ENCODE results near the gene ACTL8. TPM values are rescaled to one million over a fixed set of nuclear protein-coding genes. Genes with fewer than 3 reads are reported as not detected.

The ACTL8 gene
- total RNA-seq, 1 experiment from 2014 or later: 0.69 TPM

DNA sequence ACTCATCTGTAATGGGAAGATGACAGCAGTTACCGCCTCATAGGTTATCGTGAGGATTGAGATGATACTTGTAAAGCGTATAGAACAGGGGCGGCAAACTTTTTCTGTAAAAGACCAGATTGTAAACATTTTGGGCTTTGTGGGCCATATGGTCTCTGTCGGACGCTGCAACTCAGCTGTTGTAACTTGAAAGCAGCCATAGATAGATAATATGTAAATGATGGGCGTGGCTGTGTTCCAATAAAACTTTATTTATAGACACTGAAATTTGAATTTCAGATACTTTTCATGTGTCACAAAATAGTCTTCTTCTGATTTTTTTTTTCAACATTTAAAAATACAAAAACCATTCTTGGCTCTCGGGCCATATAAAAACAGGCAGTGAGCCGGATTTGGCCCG is 15.8 kb downstream of the ACTL8 start:
- Histone ChIP-seq H3K9me3 (ENCODE audit: control insufficient read depth in 1 of 2, insufficient read depth in 1 of 2, low read depth in 1 of 2, low read length in 2 of 2) (no peaks in the 10 kb centered on the region), H3K4me3 (replicated peaks in 1 of 2; ENCODE audit: low read depth in 1 of 2, low read length in 2 of 2) (no peak overlapping the region), H2AFZ (ENCODE audit: low read depth, low read length, poor library complexity, severe bottlenecking) (no peak overlapping the region), H3K27ac (ENCODE audit: low read depth, low read length) (no peak overlapping the region), H3K4me1 (ENCODE audit: control insufficient read depth in 1 of 2, insufficient read depth in 2 of 2, low read length in 2 of 2) (peaks cover 9 to 14% of the 10 kb centered on the region in 2 experiments), H3K79me2 (ENCODE audit: insufficient read depth, low read length) (no peaks in the 10 kb centered on the region), H3K9me2 (ENCODE audit: insufficient read depth) (no peaks in the 10 kb centered on the region), H4K20me1 (ENCODE audit: insufficient read depth) (no peaks in the 10 kb centered on the region), H3K4me2 (ENCODE audit: low read length) (no peak overlapping the region), H3K36me3 (ENCODE audit: control insufficient read depth in 1 of 2, insufficient read depth in 2 of 2, low read length in 2 of 2) (no peaks in the 10 kb centered on the region), H3K9ac (ENCODE audit: low read length) (no peak overlapping the region), H3K27me3 (ENCODE audit: insufficient read depth, low read length) (no peaks in the 10 kb centered on the region; the same call in 1 of the 2 replicates)
- no TSS peak for BruUV-seq (replicated peaks)
- ChIA-PET RAD21 (ENCODE audit: low non-redundant PET in 1 of 2, low total read pairs in 2 of 2, uncharacterized antibody in 2 of 2, unreplicated experiment in 2 of 2) (no interaction called here), CTCF (no interaction called here), POLR2A (no interaction called here)
- intact Hi-C loops (cut with micrococcal nuclease): no loop called here
- no peak for ATAC-seq
- no peak for DNase-seq (ENCODE audit: low read depth, low spot score)
- TF ChIP-seq, protein P1, sequence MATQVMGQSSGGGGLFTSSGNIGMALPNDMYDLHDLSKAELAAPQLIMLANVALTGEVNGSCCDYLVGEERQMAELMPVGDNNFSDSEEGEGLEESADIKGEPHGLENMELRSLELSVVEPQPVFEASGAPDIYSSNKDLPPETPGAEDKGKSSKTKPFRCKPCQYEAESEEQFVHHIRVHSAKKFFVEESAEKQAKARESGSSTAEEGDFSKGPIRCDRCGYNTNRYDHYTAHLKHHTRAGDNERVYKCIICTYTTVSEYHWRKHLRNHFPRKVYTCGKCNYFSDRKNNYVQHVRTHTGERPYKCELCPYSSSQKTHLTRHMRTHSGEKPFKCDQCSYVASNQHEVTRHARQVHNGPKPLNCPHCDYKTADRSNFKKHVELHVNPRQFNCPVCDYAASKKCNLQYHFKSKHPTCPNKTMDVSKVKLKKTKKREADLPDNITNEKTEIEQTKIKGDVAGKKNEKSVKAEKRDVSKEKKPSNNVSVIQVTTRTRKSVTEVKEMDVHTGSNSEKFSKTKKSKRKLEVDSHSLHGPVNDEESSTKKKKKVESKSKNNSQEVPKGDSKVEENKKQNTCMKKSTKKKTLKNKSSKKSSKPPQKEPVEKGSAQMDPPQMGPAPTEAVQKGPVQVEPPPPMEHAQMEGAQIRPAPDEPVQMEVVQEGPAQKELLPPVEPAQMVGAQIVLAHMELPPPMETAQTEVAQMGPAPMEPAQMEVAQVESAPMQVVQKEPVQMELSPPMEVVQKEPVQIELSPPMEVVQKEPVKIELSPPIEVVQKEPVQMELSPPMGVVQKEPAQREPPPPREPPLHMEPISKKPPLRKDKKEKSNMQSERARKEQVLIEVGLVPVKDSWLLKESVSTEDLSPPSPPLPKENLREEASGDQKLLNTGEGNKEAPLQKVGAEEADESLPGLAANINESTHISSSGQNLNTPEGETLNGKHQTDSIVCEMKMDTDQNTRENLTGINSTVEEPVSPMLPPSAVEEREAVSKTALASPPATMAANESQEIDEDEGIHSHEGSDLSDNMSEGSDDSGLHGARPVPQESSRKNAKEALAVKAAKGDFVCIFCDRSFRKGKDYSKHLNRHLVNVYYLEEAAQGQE (IDR thresholded peaks at IDR 0.05; ENCODE audit: low read depth): no peak
- TF ChIP-seq ATF3 (IDR thresholded peaks at IDR 0.05) (no peak), SIN3A (IDR thresholded peaks at IDR 0.05; ENCODE audit: low read depth) (no peak), ZBTB33 (IDR thresholded peaks at IDR 0.05; ENCODE audit: extremely low read depth, insufficient replicate concordance, low read length) (no peak), RAD21 (IDR thresholded peaks at IDR 0.05; ENCODE audit: low read depth) (no peak), EZH2phosphoT487 (IDR thresholded peaks at IDR 0.05; ENCODE audit: borderline replicate concordance) (no peak), FOSL1 (IDR thresholded peaks at IDR 0.05; ENCODE audit: low read depth) (no peak), ZFX (IDR thresholded peaks at IDR 0.05) (no peak), ELF1 (IDR thresholded peaks at IDR 0.05; ENCODE audit: borderline replicate concordance, low read depth) (no peak), POLR2A (IDR thresholded peaks at IDR 0.05; ENCODE audit: borderline replicate concordance, extremely low read depth, insufficient read depth, insufficient read length) (no peak), CEBPB (IDR thresholded peaks at IDR 0.05; ENCODE audit: low read depth) (no peak), ZNF274 (IDR thresholded peaks at IDR 0.05; ENCODE audit: low read depth, low read length) (no peak), TCF7L2 (IDR thresholded peaks at IDR 0.05; ENCODE audit: borderline replicate concordance, extremely low read depth, insufficient read depth, insufficient read length) (no peak), EZH2 (IDR thresholded peaks at IDR 0.05) (no peak), SP1 (IDR thresholded peaks at IDR 0.05; ENCODE audit: low read depth) (no peak), EGR1 (IDR thresholded peaks at IDR 0.05; ENCODE audit: low read depth) (no peak)
- TF ChIP-seq, protein P2, sequence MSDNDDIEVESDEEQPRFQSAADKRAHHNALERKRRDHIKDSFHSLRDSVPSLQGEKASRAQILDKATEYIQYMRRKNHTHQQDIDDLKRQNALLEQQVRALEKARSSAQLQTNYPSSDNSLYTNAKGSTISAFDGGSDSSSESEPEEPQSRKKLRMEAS (IDR thresholded peaks at IDR 0.05): no peak
